ENCODE results near the gene FOXQ1.
A peak's percentile ranks its signal among the peaks of the same experiment; 100 is the strongest.
"Not testable (repeated sequence)": the region's sequence is repeated elsewhere in the genome, so short reads cannot be mapped to it uniquely, and the experiment has no call there.

The FOXQ1 gene

GRCh38 chr6:1324936-1325335 is 13.0 kb downstream of the FOXQ1 start:
- DNase-seq: no peak

GRCh38 chr6:1325461-1326309 is 13.8 kb downstream of the FOXQ1 start:
- no peak for DNase-seq

GRCh38 chr6:1326535-1327121 is 14.7 kb downstream of the FOXQ1 start:
- DNase-seq: no peak

GRCh38 chr6:1327630-1328029 is 15.7 kb downstream of the FOXQ1 start:
- DNase-seq: no peak

- DNase-seq: no peak
Measured at GRCh38 chr6:1328129-1328800, 16.4 kb downstream of the FOXQ1 start.

GRCh38 chr6:1329708-1330107 is 17.8 kb downstream of the FOXQ1 start:
- no peak for DNase-seq

- DNase-seq: no peak
Measured at GRCh38 chr6:1334684-1335083, 22.8 kb downstream of the FOXQ1 start.

- DNase-seq: no peak
Measured at GRCh38 chr6:1335367-1336037, 23.6 kb downstream of the FOXQ1 start.

GRCh38 chr6:1336246-1336843 is 24.4 kb downstream of the FOXQ1 start:
- DNase-seq: no peak

GRCh38 chr6:1337791-1338190 is 25.9 kb downstream of the FOXQ1 start:
- no peak for DNase-seq

GRCh38 chr6:1346101-1346500 is 34.2 kb downstream of the FOXQ1 start:
- no peak for DNase-seq

GRCh38 chr6:1346558-1347091 is 34.7 kb downstream of the FOXQ1 start:
- DNase-seq: no peak

- no peak for DNase-seq
Measured at GRCh38 chr6:1347161-1347560, 35.3 kb downstream of the FOXQ1 start.

GRCh38 chr6:1348675-1349074 is 36.8 kb downstream of the FOXQ1 start:
- DNase-seq: no peak

- DNase-seq: no peak
Measured at GRCh38 chr6:1349655-1350054, 37.8 kb downstream of the FOXQ1 start.

- no peak for DNase-seq
Measured at GRCh38 chr6:1351381-1352008, 39.6 kb downstream of the FOXQ1 start.

GRCh38 chr6:1355068-1355467 is 43.2 kb downstream of the FOXQ1 start:
- not testable (repeated sequence) for DNase-seq

GRCh38 chr6:1361717-1362116 is 49.8 kb downstream of the FOXQ1 start:
- not testable (repeated sequence) for DNase-seq

- DNase-seq: no peak
Measured at GRCh38 chr6:1362643-1363042, 50.7 kb downstream of the FOXQ1 start.

- peak; percentile 12 for DNase-seq
Measured at GRCh38 chr6:1363298-1363697, 51.4 kb downstream of the FOXQ1 start.

- DNase-seq: peak; percentile 15
Measured at GRCh38 chr6:1363729-1364572, 52.1 kb downstream of the FOXQ1 start.

Data from suppressor macrophage treated with lipopolysaccharide for 4 hours (primary cell).